ENCODE data around the gene ST3GAL6. TPM values are rescaled to one million over a fixed set of nuclear protein-coding genes. Genes with fewer than 3 reads are reported as not detected.

ST3GAL6 gene
- total and polyA plus RNA-seq, 10 of the 15 experiments (the other 5 are each of a cell fraction or from before 2014, with no cell fraction given): 19.5 to 41.2 (median 37.4) TPM

GRCh38 chr3:98733053-98733811 is 29.9 kb upstream of the ST3GAL6 start (continued):
- TF ChIP-seq ZBTB40 (IDR thresholded peaks at IDR 0.05; ENCODE audit: borderline replicate concordance): peak; percentile 10; the same call in 1 of the 2 replicates
- TF ChIP-seq NFYA (IDR thresholded peaks at IDR 0.05; ENCODE audit: borderline replicate concordance, low read depth, low read length): no peak
- TF ChIP-seq ZSCAN29 (IDR thresholded peaks at IDR 0.05): no peak

- Histone ChIP-seq H3K79me2 (ENCODE audit: control insufficient read depth, insufficient read depth, low read length) (peaks cover 37% of the 10 kb centered on the region), H4K20me1 (ENCODE audit: control insufficient read depth, insufficient read depth) (no peaks in the 10 kb centered on the region), H3K4me2 (ENCODE audit: control insufficient read depth, insufficient read depth) (peak overlapping the region; percentile 73), H3K27me3 (replicated peaks in 1 of 2; ENCODE audit: control insufficient read depth in 2 of 2, insufficient read depth in 2 of 2, low read length in 1 of 2) (no peaks in the 10 kb centered on the region), H3K9me3 (replicated peaks; ENCODE audit: control insufficient read depth, insufficient read depth, low read length) (no peaks in the 10 kb centered on the region), H3K27ac (ENCODE audit: control insufficient read depth, insufficient read depth) (no peak overlapping the region; the same call in 1 of the 2 replicates), H3K4me3 (peak overlapping the region; percentile 80), H3K4me1 (ENCODE audit: control insufficient read depth, insufficient read depth, low read length) (no peaks in the 10 kb centered on the region), H2AFZ (ENCODE audit: control insufficient read depth, low read depth, low read length) (peak overlapping the region; percentile 64), H3K36me3 (ENCODE audit: control insufficient read depth in 2 of 2, insufficient read depth in 2 of 2, low read length in 1 of 2) (no peaks in the 10 kb centered on the region), H3K9ac (ENCODE audit: control insufficient read depth, insufficient read depth, low read length) (peak overlapping the region; percentile 73)
- intact Hi-C loops (cut with micrococcal nuclease; ENCODE audit: unreplicated experiment) (loop anchor here (2.0 to 5.0 kb wide), 4 partner anchors 38 to 202 kb away; partner anchors contain the start of gene GPR15), in situ Hi-C loops (cut with MboI) (no loop called here)
- FAIRE-seq: peak; percentile 75
- ChIA-PET POLR2A (interaction anchor here (0.7 to 5.3 kb wide), 10 partner anchors 11 to 142 kb away, joined by 3 to 43 read pairs (median 6); partner anchors contain the start of gene ST3GAL6), RAD21 (ENCODE audit: unreplicated experiment) (interaction anchor here (0.7 to 7.4 kb wide), 14 partner anchors 8 to 176 kb away, joined by 3 to 48 read pairs (median 6); no protein-coding TSS in a partner anchor), CTCF (interaction anchor here (0.7 to 1.8 kb wide), 4 partner anchors 11 to 200 kb away, joined by 3 to 6 read pairs (median 4); no protein-coding TSS in a partner anchor), SMC1A (ENCODE audit: uncharacterized antibody, unreplicated experiment) (interaction anchor here (0.7 to 4.8 kb wide), 14 partner anchors 10 to 186 kb away, joined by 3 to 51 read pairs (median 6); no protein-coding TSS in a partner anchor)
- peak; percentile 33 for DNase-seq (ENCODE audit: low read depth, low spot score)
- 1% methylated on average over 15 of the region's 15 CpGs for WGBS (ENCODE audit: insufficient coverage, insufficient replicate concordance, low lambda C conversion rate, missing lambda C conversion rate)
- TSS peak; percentile 47 for BruUV-seq (replicated peaks)
- ATAC-seq: peak; percentile 39
- TF ChIP-seq RFX5 (IDR thresholded peaks at IDR 0.05; ENCODE audit: low read depth, low read length) (no peak), MYB (IDR thresholded peaks at IDR 0.05; ENCODE audit: borderline replicate concordance, low read depth, low read length) (0 out of 2 replicates have a peak, but pooled peaks have one; percentile 17), ZBED1 (IDR thresholded peaks at IDR 0.05; ENCODE audit: borderline replicate concordance) (0 out of 2 replicates have a peak, but pooled peaks have one; percentile 16), CREB1 (IDR thresholded peaks at IDR 0.05; ENCODE audit: low read depth) (no peak), NR2F1 (conservative IDR thresholded peaks at IDR 0.05) (peak; percentile 98), GATAD2B (conservative IDR thresholded peaks at IDR 0.05; ENCODE audit: low read depth) (0 out of 2 replicates have a peak, but pooled peaks have one; percentile 44), PRDM15 (CRISPR knock-in tag; IDR thresholded peaks at IDR 0.05) (no peak), HCFC1 (IDR thresholded peaks at IDR 0.05; ENCODE audit: low read length) (no peak), POLR2AphosphoS5 (IDR thresholded peaks at IDR 0.05; ENCODE audit: low read length) (peak; percentile 52; the same call in 1 of the 2 replicates), CHD1 (IDR thresholded peaks at IDR 0.05; ENCODE audit: low read depth, low read length) (0 out of 2 replicates have a peak, but pooled peaks have one; percentile 56), LARP7 (IDR thresholded peaks at IDR 0.05) (0 out of 2 replicates have a peak, but pooled peaks have one; percentile 50)
These were observed 29.3 kb upstream of the ST3GAL6 start for GRCh38 chr3:98733812-98734281.
